Pancreas (tissue), 10 donors: ENCODE results near the gene HIF3A. TPM values are rescaled to one million over a fixed set of nuclear protein-coding genes. Genes with fewer than 3 reads are reported as not detected.
A peak's percentile ranks its signal among the peaks of the same experiment; 100 is the strongest.

ENCODE experiments used
- ATAC-seq, 4 donors: fragments of 200-7000 bp; cut with Tn5 transposase; one replicate each; pipeline versions ENCODE4 v1.8.0 to v1.9.1; 2020; ENCODE audit warnings: mild to moderate bottlenecking in 4 of 4, moderate library complexity in 4 of 4
- DNase-seq, 6 donors: peaks; one replicate each; pipeline ENCODE4 v3.0.0-alpha.2; 2020
- FAIRE-seq: peaks from 2 replicates; lab custom pipeline; 2012; peaks lifted over from hg19 to GRCh38; lab: Jason Lieb, UNC
- H3K27ac ChIP-seq, 4 donors: fragments of 200-600 bp; sonication (generic); 1 replicate in 3 of 4; 2 replicates in 1 of 4; pipeline versions ENCODE4 v1.5.0 to v1.8.0; 2020
- H3K27me3 ChIP-seq, 4 donors: fragments of 200-600 bp; one replicate each; pipeline ENCODE4 v1.8.0; 2021
- H3K36me3 ChIP-seq, 3 donors: fragments of 200-600 bp; sonication (generic) in 1 of 3; one replicate each; pipeline versions ENCODE4 v1.5.0 to v1.8.0; 2020 to 2021
- H3K4me1 ChIP-seq, 3 donors: fragments of 200-600 bp; one replicate each; pipeline ENCODE4 v1.8.0; 2021
- H3K4me3 ChIP-seq, 4 donors: fragments of 200-600 bp; sonication (generic) in 2 of 4; one replicate each; pipeline versions ENCODE4 v1.5.0 to v1.8.0; 2020 to 2021
- H3K9me3 ChIP-seq, 4 donors: fragments of 200-600 bp; one replicate each; pipeline ENCODE4 v1.8.0; 2021
- CTCF ChIP-seq, 4 donors: fragments of 200-600 bp; sonication (generic) in 3 of 4; IDR thresholded peaks; one replicate each; pipeline versions ENCODE4 v1.5.0 to v1.8.0; 2021; ENCODE audit warnings: antibody characterized with exemption in 4 of 4
- WGBS, 2 donors: extraction: QIAGEN DNeasy Blood & Tissue Kit; methylation state at CpG; one replicate each; pipeline ENCODE4 v1.1.7; 2013; 5-methylcytosine and 5-hydroxymethylcytosine counted together
- intact Hi-C, 3 donors: fragments of 100-400 bp; cut with DNase I; formaldehyde crosslinking; loops; one replicate each; pipeline versions ENCODE4 v1.11.1 to v1.14.2; 2022
- polyA plus RNA-seq, 2 donors: library from polyadenylated mRNA; stranded (reverse); fragments of 200-250 nt; gene quantifications; one replicate each; pipeline ENCODE4 v1.2.3, GENCODE V29; 2013
- total RNA-seq, 6 donors: library from RNA; stranded (reverse); fragmentation: NEBNext Ultra II Directional in 4 of 6; extraction: Animal tissue kit (Norgen Biotek cat#: 25700) in 4 of 6; gene quantifications; one replicate each; pipeline versions ENCODE4 v1.2.1 to v1.2.4, GENCODE V29; 2021 to 2023
- donor health status: healthy with polysubstance abuse.
- donor health status: DM: no; HTN: no; CAD: no; lungs with moderate emphysema.
- donor health status: DM: no; HTN: no; CAD: no.
- donor health status: control.
- donor health status: control.
- donor health status: Bipolar disorder and iron deficiency.
- donor health status: DM: yes; HTN: yes; CAD: no.
- donor health status: DM: no; HTN: no; CAD: no.
- donor health status: DM: no; HTN: no; CAD: no.
- donor health status: DM: yes; HTN: yes; CAD: no.

The HIF3A gene
- total and polyA plus RNA-seq, 8 donors = 0.71 to 27.6 (median 5.2) TPM

- Histone ChIP-seq H3K36me3 (peaks cover 4 to 30% (median 22%) of the 10 kb centered on the region in 3 donors), H3K4me3 (no peak overlapping the region), H3K27me3 (no peaks in the 10 kb centered on the region), H3K27ac (no peak overlapping the region), H3K9me3 (no peaks in the 10 kb centered on the region), H3K4me1 (no peaks in the 10 kb centered on the region)
- no peak for TF ChIP-seq CTCF (IDR thresholded peaks at IDR 0.05)
- peak in 1 of 6 donors; percentile 30 for DNase-seq
- no peak for ATAC-seq
- FAIRE-seq = no peak
- intact Hi-C loops = no loop called here
- 95 to 96% methylated on average over 10 of the region's 10 CpGs for WGBS, 2 donors
These were observed 90.9 kb downstream of the HIF3A start for GRCh38 chr19:46387713-46388130.

- intact Hi-C loops = no loop called here
- WGBS, 2 donors = 93% methylated on average over 23 to 25 of the region's 25 CpGs
- Histone ChIP-seq H3K27ac (no peak overlapping the region), H3K36me3 (peaks cover 4 to 26% (median 22%) of the 10 kb centered on the region in 3 donors), H3K4me3 (no peak overlapping the region), H3K9me3 (no peaks in the 10 kb centered on the region), H3K4me1 (no peaks in the 10 kb centered on the region), H3K27me3 (no peaks in the 10 kb centered on the region)
- no peak for ATAC-seq
- no peak for TF ChIP-seq CTCF (IDR thresholded peaks at IDR 0.05)
- DNase-seq = peak in 2 of 6 donors; percentile 43 to 64
- no peak for FAIRE-seq
These were observed 91.7 kb downstream of the HIF3A start for GRCh38 chr19:46388311-46389095.

GRCh38 chr19:46390121-46390858 is 93.4 kb downstream of the HIF3A start:
- FAIRE-seq = no peak
- peak in 2 of 6 donors; percentile 47 to 70 for DNase-seq
- TF ChIP-seq CTCF (IDR thresholded peaks at IDR 0.05) = no peak
- no peak for ATAC-seq
- Histone ChIP-seq H3K4me1 (no peaks in the 10 kb centered on the region), H3K4me3 (no peak overlapping the region), H3K27me3 (no peaks in the 10 kb centered on the region), H3K27ac (no peak overlapping the region), H3K9me3 (no peaks in the 10 kb centered on the region), H3K36me3 (peaks cover 4 to 17% (median 12%) of the 10 kb centered on the region in 3 donors)
- intact Hi-C loops = loop anchor here in 2 of 3 donors (5.0 kb wide), 3 partner anchors 97 to 108 kb away; no protein-coding TSS in a partner anchor
- 92 to 93% methylated on average over 16 of the region's 16 CpGs for WGBS, 2 donors

GRCh38 chr19:46390866-46391265 is 94.0 kb downstream of the HIF3A start:
- H3K27ac ChIP-seq = no peak overlapping the region
- H3K4me1 ChIP-seq = no peaks in the 10 kb centered on the region
- ATAC-seq (peak in 1 of 4 donors; percentile 8), DNase-seq (peak in 2 of 6 donors; percentile 41 to 58), FAIRE-seq (no peak)
- no peak for TF ChIP-seq CTCF (IDR thresholded peaks at IDR 0.05)
- H3K4me3 ChIP-seq = no peak overlapping the region
- WGBS, 2 donors = 94 to 95% methylated on average over 18 of the region's 18 CpGs
- H3K36me3 ChIP-seq = peaks cover 4 to 17% (median 12%) of the 10 kb centered on the region in 3 donors
- H3K9me3 ChIP-seq = no peaks in the 10 kb centered on the region
- H3K27me3 ChIP-seq = no peaks in the 10 kb centered on the region
- intact Hi-C loops = loop anchor here in 2 of 3 donors (5.0 kb wide), 3 partner anchors 96 to 109 kb away; no protein-coding TSS in a partner anchor
